SKM-1 treated with dmso at 0.1 percent for 144 hours (cell line): ENCODE data around the gene PSORS1C2.
"Not testable (repeated sequence)": the region's sequence is repeated elsewhere in the genome, so short reads cannot be mapped to it uniquely, and the experiment has no call there.

Experiments
- DNase-seq: peaks from one replicate; lab custom pipeline; 2025; ENCODE audit not compliant: unreplicated experiment; lab: John Stamatoyannopoulos, UW

The PSORS1C2 gene

DNA sequence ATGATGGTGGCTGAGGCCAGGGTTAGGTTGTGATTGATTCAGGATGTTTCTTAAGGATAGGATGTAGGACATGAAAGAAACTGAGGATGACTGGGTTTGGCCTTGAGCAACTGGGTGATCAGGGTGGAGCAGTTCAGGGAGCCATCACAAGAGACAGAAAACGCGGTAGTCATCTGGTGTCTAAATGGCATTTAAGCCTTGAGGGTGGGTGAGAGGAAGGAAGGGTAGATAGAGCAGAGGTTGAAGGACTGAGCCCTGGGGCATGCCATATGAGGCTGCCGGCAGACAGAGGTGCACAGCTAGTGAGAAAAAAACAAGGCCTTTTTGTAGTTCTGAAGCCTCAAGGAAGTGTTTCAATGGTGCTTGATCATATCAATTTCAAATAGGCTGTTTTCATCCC lies 29.7 kb upstream of the PSORS1C2 start:
- no peak for DNase-seq

DNA sequence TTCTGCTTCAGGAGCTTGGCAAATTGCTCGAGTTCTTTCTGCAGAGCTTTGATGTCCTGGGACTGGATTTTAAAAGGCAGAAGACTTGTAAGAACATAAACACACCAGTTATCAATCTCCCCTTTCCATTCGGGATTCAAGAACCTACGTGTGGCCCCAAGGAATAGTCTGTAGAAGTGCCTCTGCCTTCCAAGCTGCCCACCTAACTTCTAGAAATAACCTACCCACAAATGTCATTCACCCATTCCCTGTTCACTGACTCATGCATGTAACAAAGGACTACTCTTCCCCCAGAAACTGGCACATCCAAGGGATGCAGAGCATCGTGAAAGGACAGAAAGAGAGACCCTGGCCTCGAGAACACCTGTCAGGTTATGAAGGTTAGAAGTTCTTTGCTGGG lies 27.1 kb upstream of the PSORS1C2 start:
- no peak for DNase-seq

GRCh38 chr6:31165064-31165832 lies 26.4 kb upstream of the PSORS1C2 start:
- not testable (repeated sequence) for DNase-seq

DNA sequence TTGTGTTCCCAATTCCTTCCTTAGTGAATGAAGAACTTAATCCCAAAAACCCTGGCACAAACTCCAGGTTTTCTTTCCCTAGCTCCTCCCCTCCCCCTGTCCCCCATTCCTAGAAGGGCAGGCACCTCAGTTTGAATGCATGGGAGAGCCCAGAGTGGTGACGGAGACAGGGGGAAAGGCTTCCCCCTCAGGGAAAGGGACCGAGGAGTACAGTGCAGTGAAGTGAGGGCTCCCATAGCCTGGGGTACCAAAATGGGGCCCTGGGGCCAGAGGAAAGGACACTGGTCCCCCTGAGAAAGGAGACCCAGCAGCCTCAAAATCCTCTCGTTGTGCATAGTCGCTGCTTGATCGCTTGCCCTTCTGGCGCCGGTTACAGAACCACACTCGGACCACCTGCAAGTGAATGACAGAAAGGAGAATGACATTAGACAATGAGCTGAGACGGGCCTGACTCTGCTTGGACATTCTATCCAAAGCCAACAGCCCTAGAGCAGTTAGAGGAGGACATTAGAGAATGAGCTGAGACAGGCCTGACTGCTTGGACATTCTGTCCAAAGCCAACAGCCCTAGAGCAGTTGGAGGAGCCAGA lies 25.7 kb upstream of the PSORS1C2 start:
- DNase-seq: not testable (repeated sequence)

DNA sequence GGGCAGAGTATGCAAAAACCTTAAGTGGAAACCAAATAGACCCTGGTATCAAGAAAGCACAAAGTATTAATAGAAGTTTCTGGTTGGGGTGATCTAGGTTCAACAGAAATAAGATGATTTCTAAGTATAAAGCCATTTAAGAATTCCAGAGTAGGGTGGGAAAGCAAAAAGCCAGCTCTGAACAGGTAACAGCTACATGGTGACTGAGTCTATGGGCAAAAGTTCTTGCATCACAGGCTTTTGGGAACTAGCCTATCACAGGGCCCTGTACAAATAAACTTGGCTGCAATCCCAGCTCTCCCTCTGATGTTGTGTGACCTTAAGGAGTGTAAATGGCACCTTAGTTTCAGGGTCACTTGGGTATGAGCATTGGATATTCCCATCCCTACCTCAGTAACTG lies 25.1 kb upstream of the PSORS1C2 start:
- DNase-seq: no peak

GRCh38 chr6:31162463-31163165 lies 23.7 kb upstream of the PSORS1C2 start:
- DNase-seq: no peak

GRCh38 chr6:31161216-31162126 lies 22.6 kb upstream of the PSORS1C2 start:
- DNase-seq: no peak

GRCh38 chr6:31158863-31159855 lies 20.3 kb upstream of the PSORS1C2 start:
- DNase-seq: peak; percentile 38

DNA sequence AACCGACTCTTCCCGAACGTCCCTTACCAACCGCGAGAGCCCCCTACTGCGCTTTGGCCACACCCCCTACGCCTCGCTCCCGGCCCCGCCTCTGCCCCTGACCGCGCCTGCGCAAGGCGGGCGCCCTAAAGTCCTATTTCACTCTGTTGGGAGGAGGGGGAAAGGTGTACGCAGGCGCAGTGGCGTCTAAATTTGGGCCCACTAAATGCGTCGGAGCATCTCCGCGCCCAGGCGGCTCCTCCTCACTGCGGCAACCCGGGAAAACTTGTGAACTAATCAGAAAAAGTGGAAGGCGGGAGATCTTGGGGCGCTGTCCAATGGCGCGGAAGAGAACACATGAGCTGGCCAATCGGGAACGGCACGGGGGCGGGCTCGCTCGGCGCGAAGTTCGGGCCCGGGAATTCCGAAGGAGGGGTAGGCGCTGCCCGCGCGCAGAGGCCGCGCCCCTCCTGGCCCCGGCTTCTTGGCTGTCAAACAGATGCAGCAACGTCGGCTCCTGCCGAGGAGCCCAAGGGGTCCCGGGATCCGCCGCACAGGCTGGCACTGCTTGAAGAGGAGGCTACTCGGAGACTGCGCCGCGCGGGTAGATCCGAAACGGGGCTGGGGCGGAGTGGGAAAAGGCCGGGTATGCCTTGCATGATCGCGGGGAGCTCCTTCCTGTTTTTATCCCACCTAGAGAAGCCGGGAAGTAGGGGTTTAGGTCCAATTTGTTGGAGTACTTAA lies 19.4 kb upstream of the PSORS1C2 start, which contains the start of gene TCF19:
Gene TCF19 (plus strand): TSS at position 450 of the 723 bp plus-strand sequence. CDS start 881 bp downstream, outside the sequence.
- DNase-seq: peak; percentile 99

DNA sequence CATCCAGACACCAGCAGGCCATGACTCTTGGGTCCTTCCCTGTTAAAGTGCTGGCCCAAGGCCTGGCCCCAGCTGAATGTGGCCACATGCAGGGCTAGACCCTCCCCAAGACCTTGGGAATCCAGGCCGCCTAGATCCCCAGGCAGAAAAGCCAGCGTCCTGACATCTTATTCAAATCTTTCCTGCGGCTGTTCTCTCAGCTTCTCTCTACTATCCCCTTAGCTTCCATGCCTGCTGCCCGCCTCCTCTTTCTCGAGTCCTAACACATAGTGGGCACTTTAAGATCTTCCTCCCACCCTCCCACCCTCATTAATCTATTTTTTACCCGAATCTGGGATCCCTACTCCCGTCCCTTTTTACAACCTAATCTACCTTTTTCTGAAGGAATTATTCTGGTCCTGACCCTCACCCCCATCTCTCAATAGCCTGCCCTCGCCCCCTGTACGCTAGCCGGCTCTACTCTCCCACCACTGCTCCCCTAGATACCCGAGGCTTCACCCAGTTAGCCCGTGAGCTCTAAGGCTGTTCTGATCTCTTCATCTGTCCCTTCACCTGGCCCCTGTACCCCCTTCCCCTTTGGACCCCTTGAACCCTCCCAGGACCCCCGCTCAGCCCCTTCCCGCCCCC lies 18.8 kb upstream of the PSORS1C2 start, which contains the start of gene CCHCR1:
Gene CCHCR1 (minus strand): TSS at position 290 of the 627 bp plus-strand sequence. CDS start 202 bp downstream, at position 88.
- DNase-seq: no peak

DNA sequence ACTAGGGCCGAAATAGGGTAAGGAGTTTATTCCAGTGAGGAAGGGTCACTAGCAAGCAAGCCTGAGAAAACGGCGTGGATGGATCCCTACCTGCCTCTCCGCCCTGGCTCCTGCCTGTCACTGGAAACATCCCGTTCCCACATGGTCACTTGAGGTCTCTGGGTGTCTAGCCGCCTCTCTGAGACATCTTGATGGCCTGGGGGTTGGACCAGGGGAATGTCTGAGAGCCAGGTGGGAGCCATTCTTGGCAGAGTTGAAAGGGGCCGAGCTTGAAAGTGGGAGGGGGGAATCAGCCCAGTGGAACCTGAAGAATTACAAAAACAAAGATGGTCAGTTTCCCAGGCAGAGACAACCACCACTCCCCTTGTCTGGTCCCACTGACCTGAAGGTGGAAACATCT lies 17.8 kb upstream of the PSORS1C2 start:
- DNase-seq: no peak

- no peak for DNase-seq
Observed at GRCh38 chr6:31154436-31154835, 15.6 kb upstream of the PSORS1C2 start.

GRCh38 chr6:31152781-31153180 lies 13.9 kb upstream of the PSORS1C2 start:
- no peak for DNase-seq

GRCh38 chr6:31149827-31150447 lies 11.1 kb upstream of the PSORS1C2 start:
- DNase-seq: no peak

GRCh38 chr6:31145386-31145785 lies 6.5 kb upstream of the PSORS1C2 start:
- DNase-seq: no peak

- no peak for DNase-seq
Observed at GRCh38 chr6:31144970-31145340, 6.1 kb upstream of the PSORS1C2 start.

DNA sequence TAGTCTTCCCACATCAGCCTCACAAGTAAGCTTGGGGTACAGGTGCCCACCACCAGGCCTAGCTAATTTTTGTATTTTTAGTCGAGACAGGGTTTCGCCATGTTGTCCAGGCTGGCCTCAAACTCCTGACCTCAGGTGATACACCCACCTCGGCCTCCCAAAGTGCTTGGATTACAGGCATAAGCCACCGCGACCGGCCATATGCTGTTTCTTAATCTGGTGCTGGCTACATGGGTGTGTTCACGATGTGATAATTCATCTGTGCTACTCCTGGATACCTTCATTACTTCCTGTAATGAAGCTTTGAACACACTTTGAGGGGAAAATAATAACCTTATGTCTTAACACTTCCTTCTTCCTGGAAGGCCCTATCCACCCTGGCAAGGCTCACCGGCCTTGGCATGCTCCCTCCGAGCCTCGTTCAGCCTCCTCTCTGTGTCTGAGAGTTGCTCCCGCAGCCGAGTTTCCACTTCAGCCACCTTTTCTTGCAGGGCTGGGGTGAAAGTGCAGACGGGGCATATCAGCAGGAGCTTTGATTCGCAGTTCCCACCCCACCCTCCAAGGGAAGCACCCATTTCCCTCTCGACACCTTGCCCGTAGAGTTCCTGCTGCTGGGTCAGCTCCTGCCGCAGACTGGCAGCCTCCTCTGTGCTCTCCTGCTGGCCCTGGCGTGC lies 5.6 kb upstream of the PSORS1C2 start:
- DNase-seq: no peak

GRCh38 chr6:31143148-31143547 lies 4.3 kb upstream of the PSORS1C2 start:
- DNase-seq: no peak
